MM.1S (cell line): ENCODE data around the gene SEMA3G.
A peak's percentile ranks its signal among the peaks of the same experiment; 100 is the strongest.

Experiments used
- DNase-seq: peaks from one replicate; pipeline ENCODE4 v3.0.0-alpha.2; 2015
- H2AFZ ChIP-seq: fragments of 300-600 bp; sonication (generic); 2 replicates; pipeline ENCODE4 v1.6.0; 2016; ENCODE audit warnings: antibody characterized with exemption, low read length
- H3F3A ChIP-seq: fragments of 300-600 bp; sonication (generic); 2 replicates; pipeline ENCODE4 v1.6.1; 2016; ENCODE audit warnings: mild to moderate bottlenecking, antibody characterized with exemption, low read length, moderate library complexity, mixed read lengths; ENCODE audit not compliant: insufficient read depth
- H3K27ac ChIP-seq: fragments of 300-600 bp; sonication (generic); 2 replicates; pipeline ENCODE4 v1.5.1; 2016; ENCODE audit warnings: mild to moderate bottlenecking, low read length
- H3K27me3 ChIP-seq: fragments of 300-600 bp; sonication (generic); replicated peaks from 2 replicates; pipeline ENCODE4 v1.6.0; 2016; ENCODE audit warnings: low read length; ENCODE audit not compliant: insufficient read depth
- H3K36me3 ChIP-seq: fragments of 300-600 bp; sonication (generic); replicated peaks from 2 replicates; pipeline ENCODE4 v1.6.1; 2016; ENCODE audit warnings: mild to moderate bottlenecking, low read length, mixed read lengths; ENCODE audit not compliant: insufficient read depth
- H3K4me1 ChIP-seq: fragments of 300-600 bp; sonication (generic); 2 replicates; pipeline ENCODE4 v1.6.1; 2016; ENCODE audit warnings: low read length, mixed read lengths
- H3K4me2 ChIP-seq: fragments of 300-600 bp; sonication (generic); 2 replicates; pipeline ENCODE4 v1.6.0; 2016; ENCODE audit warnings: low read depth, low read length
- H3K4me3 ChIP-seq: fragments of 300-600 bp; sonication (generic); 2 replicates; pipeline ENCODE4 v1.5.1; 2016; ENCODE audit warnings: low read length, mixed read lengths
- H3K79me2 ChIP-seq: fragments of 300-600 bp; sonication (generic); 2 replicates; pipeline ENCODE4 v1.6.1; 2016; ENCODE audit warnings: mixed run types, low read length, mixed read lengths
- H3K9ac ChIP-seq: fragments of 300-600 bp; sonication (generic); 2 replicates; pipeline ENCODE4 v1.6.1; 2016; ENCODE audit warnings: low read length, mixed read lengths
- H3K9me2 ChIP-seq: fragments of 300-600 bp; sonication (generic); replicated peaks from 2 replicates; pipeline ENCODE4 v1.6.1; 2016; ENCODE audit warnings: mild to moderate bottlenecking, low read length, mixed read lengths; ENCODE audit not compliant: insufficient read depth
- H3K9me3 ChIP-seq: fragments of 300-600 bp; sonication (generic); replicated peaks from 2 replicates; pipeline ENCODE4 v1.6.1; 2016; ENCODE audit warnings: mild to moderate bottlenecking, low read length, mixed read lengths; ENCODE audit not compliant: insufficient read depth
- H4K20me1 ChIP-seq: fragments of 300-600 bp; sonication (generic); 2 replicates; pipeline ENCODE4 v1.6.1; 2016; ENCODE audit warnings: mild to moderate bottlenecking, low read length, moderate library complexity, mixed read lengths; ENCODE audit not compliant: insufficient read depth
- CTCF ChIP-seq: fragments of 300-600 bp; sonication (generic); IDR thresholded peaks from 2 replicates; pipeline ENCODE4 v1.5.1; 2016; ENCODE audit warnings: antibody characterized with exemption, low read length, mixed read lengths
- EZH2 ChIP-seq: fragments of 300-600 bp; sonication (generic); optimal IDR thresholded peaks from 2 replicates; pipeline ENCODE3; 2017; ENCODE audit warnings: low read depth, mild to moderate bottlenecking, antibody characterized with exemption, low read length, mixed read lengths
- EZH2phosphoT487 ChIP-seq: fragments of 300-600 bp; sonication (generic); IDR thresholded peaks from 2 replicates; pipeline ENCODE4 v1.6.1; 2018; ENCODE audit warnings: antibody characterized with exemption, low read length

SEMA3G gene

GRCh38 chr3:52388348-52388821 is 56.5 kb downstream of the SEMA3G start:
- DNase-seq, result no peak
- Histone ChIP-seq H3K27ac (no peak overlapping the region), H3K36me3 (no peaks in the 10 kb centered on the region), H2AFZ (no peak overlapping the region), H3K4me1 (no peaks in the 10 kb centered on the region), H3K4me2 (no peak overlapping the region), H4K20me1 (no peaks in the 10 kb centered on the region), H3K4me3 (no peak overlapping the region), H3K9ac (no peak overlapping the region), H3K9me3 (no peaks in the 10 kb centered on the region), H3F3A (no peaks in the 10 kb centered on the region), H3K79me2 (no peaks in the 10 kb centered on the region), H3K27me3 (no peaks in the 10 kb centered on the region), H3K9me2 (no peaks in the 10 kb centered on the region)
- no peak for TF ChIP-seq CTCF
- TF ChIP-seq EZH2, result no peak
- TF ChIP-seq EZH2phosphoT487, result no peak

- H3F3A ChIP-seq, result no peaks in the 10 kb centered on the region
- no peak overlapping the region for H2AFZ ChIP-seq
- H3K27me3 ChIP-seq, result no peaks in the 10 kb centered on the region
- no peak for DNase-seq
- no peak overlapping the region for H3K27ac ChIP-seq
- no peak overlapping the region for H3K9ac ChIP-seq
- no peak overlapping the region for H3K4me3 ChIP-seq
- no peaks in the 10 kb centered on the region for H3K4me1 ChIP-seq
- H3K79me2 ChIP-seq, result no peaks in the 10 kb centered on the region
- H3K4me2 ChIP-seq, result no peak overlapping the region
- TF ChIP-seq EZH2 (no peak), EZH2phosphoT487 (no peak), CTCF (no peak)
- no peaks in the 10 kb centered on the region for H3K36me3 ChIP-seq
- H3K9me3 ChIP-seq, result no peaks in the 10 kb centered on the region
- H4K20me1 ChIP-seq, result no peaks in the 10 kb centered on the region
- H3K9me2 ChIP-seq, result no peaks in the 10 kb centered on the region
Observed at GRCh38 chr3:52387481-52387880, 57.4 kb downstream of the SEMA3G start.

- Histone ChIP-seq H3K9me2 (no peaks in the 10 kb centered on the region), H2AFZ (0 out of 2 replicates have a peak overlapping the region, but pooled peaks have one; percentile 38), H3K36me3 (no peaks in the 10 kb centered on the region), H3K4me1 (no peaks in the 10 kb centered on the region), H3K27ac (no peak overlapping the region), H3K4me2 (no peak overlapping the region), H3K27me3 (no peaks in the 10 kb centered on the region), H3K9me3 (no peaks in the 10 kb centered on the region), H3K79me2 (no peaks in the 10 kb centered on the region), H3K9ac (no peak overlapping the region), H3K4me3 (no peak overlapping the region), H4K20me1 (no peaks in the 10 kb centered on the region), H3F3A (no peaks in the 10 kb centered on the region)
- DNase-seq, result peak; percentile 49
- TF ChIP-seq EZH2phosphoT487, result no peak
- no peak for TF ChIP-seq EZH2
- peak; percentile 71 for TF ChIP-seq CTCF
Observed at GRCh38 chr3:52385157-52385556, 59.7 kb downstream of the SEMA3G start.
